ENCODE results near the gene CSF2.

The CSF2 gene

DNA sequence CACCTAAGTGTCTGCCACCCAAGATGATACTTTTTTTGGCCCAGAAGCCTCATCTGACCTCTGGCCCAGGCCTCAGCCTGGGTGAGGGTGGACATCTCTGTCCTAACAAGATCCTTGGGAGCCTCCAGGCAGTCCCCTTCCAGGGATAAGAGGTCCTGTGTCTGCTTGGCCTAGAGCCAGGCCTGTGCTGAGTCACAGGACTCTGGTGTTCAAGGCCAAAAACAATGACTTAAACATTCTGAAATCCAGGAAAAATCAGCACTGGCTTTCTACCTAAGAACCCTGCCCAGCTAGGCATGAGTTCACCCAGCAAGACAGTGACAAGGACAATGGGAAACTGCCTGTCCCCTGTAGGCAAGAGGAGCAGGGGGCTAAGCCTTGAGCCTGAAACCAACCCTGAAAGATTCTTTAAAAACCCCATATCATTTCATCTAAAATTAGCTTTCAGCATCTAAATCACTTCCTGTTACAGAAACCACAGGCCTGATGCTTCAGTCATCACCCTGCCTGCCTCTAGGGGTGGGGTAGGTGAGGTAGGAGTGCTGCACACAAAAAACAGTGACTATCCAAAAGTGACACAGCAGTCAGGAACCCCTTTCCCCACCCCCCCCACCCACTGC, 29.9 kb downstream of the CSF2 start:
- no peak for TF ChIP-seq EZH2phosphoT487 (IDR thresholded peaks at IDR 0.05; ENCODE audit: borderline replicate concordance, low read length)
- TF ChIP-seq, protein P1, sequence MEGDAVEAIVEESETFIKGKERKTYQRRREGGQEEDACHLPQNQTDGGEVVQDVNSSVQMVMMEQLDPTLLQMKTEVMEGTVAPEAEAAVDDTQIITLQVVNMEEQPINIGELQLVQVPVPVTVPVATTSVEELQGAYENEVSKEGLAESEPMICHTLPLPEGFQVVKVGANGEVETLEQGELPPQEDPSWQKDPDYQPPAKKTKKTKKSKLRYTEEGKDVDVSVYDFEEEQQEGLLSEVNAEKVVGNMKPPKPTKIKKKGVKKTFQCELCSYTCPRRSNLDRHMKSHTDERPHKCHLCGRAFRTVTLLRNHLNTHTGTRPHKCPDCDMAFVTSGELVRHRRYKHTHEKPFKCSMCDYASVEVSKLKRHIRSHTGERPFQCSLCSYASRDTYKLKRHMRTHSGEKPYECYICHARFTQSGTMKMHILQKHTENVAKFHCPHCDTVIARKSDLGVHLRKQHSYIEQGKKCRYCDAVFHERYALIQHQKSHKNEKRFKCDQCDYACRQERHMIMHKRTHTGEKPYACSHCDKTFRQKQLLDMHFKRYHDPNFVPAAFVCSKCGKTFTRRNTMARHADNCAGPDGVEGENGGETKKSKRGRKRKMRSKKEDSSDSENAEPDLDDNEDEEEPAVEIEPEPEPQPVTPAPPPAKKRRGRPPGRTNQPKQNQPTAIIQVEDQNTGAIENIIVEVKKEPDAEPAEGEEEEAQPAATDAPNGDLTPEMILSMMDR (IDR thresholded peaks at IDR 0.05; ENCODE audit: low read depth, low read length, poor library complexity, severe bottlenecking) = peak; percentile 30
- Histone ChIP-seq H4K20me1 (ENCODE audit: control insufficient read depth, insufficient read depth, low read depth, low read length) (no peaks in the 10 kb centered on the region), H3K9me2 (replicated peaks; ENCODE audit: control insufficient read depth, low read length) (no peaks in the 10 kb centered on the region), H3K27me3 (ENCODE audit: control insufficient read depth, low read length) (peaks cover 11% of the 10 kb centered on the region; the same call in 1 of the 2 replicates), H3K9me3 (ENCODE audit: control insufficient read depth, insufficient read depth, low read length) (no peaks in the 10 kb centered on the region), H3K27ac (ENCODE audit: low read depth, low read length) (no peak overlapping the region), H3F3A (ENCODE audit: control insufficient read depth, insufficient read depth) (no peaks in the 10 kb centered on the region), H3K36me3 (ENCODE audit: control insufficient read depth, low read length) (no peaks in the 10 kb centered on the region), H3K4me2 (ENCODE audit: low read length) (peak overlapping the region; percentile 66), H3K4me3 (ENCODE audit: low read length) (peak overlapping the region; percentile 47), H3K4me1 (ENCODE audit: control insufficient read depth, low read length) (peaks cover 38% of the 10 kb centered on the region), H3K79me2 (ENCODE audit: control insufficient read depth, low read length) (no peaks in the 10 kb centered on the region)

DNA sequence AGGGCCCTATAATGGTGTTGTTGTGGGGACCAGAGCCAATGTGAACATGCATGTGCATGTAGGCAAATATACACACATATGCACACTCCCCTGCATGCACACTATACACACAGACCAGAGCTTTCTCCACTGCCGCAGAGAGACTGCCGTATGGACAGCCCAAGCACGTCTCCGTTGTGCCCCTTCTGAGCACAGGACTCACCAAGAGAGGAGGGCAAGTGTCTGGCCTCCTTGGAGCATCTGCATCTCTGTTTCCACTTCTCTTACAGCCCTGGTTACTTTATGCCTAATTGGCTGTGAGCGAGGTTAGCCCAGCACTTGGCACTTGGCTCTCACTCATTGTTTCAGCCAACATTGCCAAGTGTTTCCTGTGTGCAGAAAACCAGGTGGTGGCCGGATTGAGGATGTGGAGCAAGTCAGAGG, 30.4 kb downstream of the CSF2 start:
- Histone ChIP-seq H3K4me3 (ENCODE audit: low read length) (no peak overlapping the region), H3K9me2 (replicated peaks; ENCODE audit: control insufficient read depth, low read length) (no peaks in the 10 kb centered on the region), H3K4me2 (ENCODE audit: low read length) (peak overlapping the region; percentile 66), H4K20me1 (ENCODE audit: control insufficient read depth, insufficient read depth, low read depth, low read length) (no peaks in the 10 kb centered on the region), H3K27ac (ENCODE audit: low read depth, low read length) (no peak overlapping the region), H3K36me3 (ENCODE audit: control insufficient read depth, low read length) (no peaks in the 10 kb centered on the region), H3K4me1 (ENCODE audit: control insufficient read depth, low read length) (peaks cover 38% of the 10 kb centered on the region), H3F3A (ENCODE audit: control insufficient read depth, insufficient read depth) (no peaks in the 10 kb centered on the region), H3K27me3 (ENCODE audit: control insufficient read depth, low read length) (peaks cover 11% of the 10 kb centered on the region; the same call in 1 of the 2 replicates), H3K9me3 (ENCODE audit: control insufficient read depth, insufficient read depth, low read length) (no peaks in the 10 kb centered on the region), H3K79me2 (ENCODE audit: control insufficient read depth, low read length) (no peaks in the 10 kb centered on the region)
- TF ChIP-seq, protein P1 (IDR thresholded peaks at IDR 0.05; ENCODE audit: low read depth, low read length, poor library complexity, severe bottlenecking) = no peak
- no peak for TF ChIP-seq EZH2phosphoT487 (IDR thresholded peaks at IDR 0.05; ENCODE audit: borderline replicate concordance, low read length)

DNA sequence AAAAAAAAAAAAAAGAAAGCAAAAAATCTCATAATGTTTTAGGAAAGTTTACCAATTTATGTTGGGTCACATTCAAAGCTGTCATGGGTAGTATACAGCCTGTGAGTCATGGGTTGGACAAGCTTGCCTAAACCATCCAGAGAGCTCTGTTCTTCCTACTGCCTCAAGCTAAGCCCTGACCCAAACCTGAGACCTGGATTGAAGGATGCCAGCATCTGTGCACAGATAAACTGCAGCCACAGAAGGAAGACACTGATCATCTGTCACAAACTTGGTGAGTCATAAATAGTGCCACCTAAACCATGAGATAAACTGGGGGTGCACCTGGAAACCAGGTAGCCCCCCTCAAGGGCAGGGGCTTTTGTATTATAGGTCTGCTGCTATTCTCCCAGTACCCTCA, 31.0 kb downstream of the CSF2 start:
- Histone ChIP-seq H3K4me3 (ENCODE audit: low read length) (no peak overlapping the region), H3K9me2 (replicated peaks; ENCODE audit: control insufficient read depth, low read length) (no peaks in the 10 kb centered on the region), H3K27me3 (ENCODE audit: control insufficient read depth, low read length) (peaks cover 8% of the 10 kb centered on the region; the same call in 1 of the 2 replicates), H3K36me3 (ENCODE audit: control insufficient read depth, low read length) (no peaks in the 10 kb centered on the region), H3K27ac (ENCODE audit: low read depth, low read length) (no peak overlapping the region), H4K20me1 (ENCODE audit: control insufficient read depth, insufficient read depth, low read depth, low read length) (no peaks in the 10 kb centered on the region), H3K9me3 (ENCODE audit: control insufficient read depth, insufficient read depth, low read length) (no peaks in the 10 kb centered on the region), H3K4me1 (ENCODE audit: control insufficient read depth, low read length) (peaks cover 33% of the 10 kb centered on the region), H3F3A (ENCODE audit: control insufficient read depth, insufficient read depth) (no peaks in the 10 kb centered on the region), H3K79me2 (ENCODE audit: control insufficient read depth, low read length) (no peaks in the 10 kb centered on the region), H3K4me2 (ENCODE audit: low read length) (no peak overlapping the region)
- TF ChIP-seq EZH2phosphoT487 (IDR thresholded peaks at IDR 0.05; ENCODE audit: borderline replicate concordance, low read length) = no peak
- TF ChIP-seq, protein P1 (IDR thresholded peaks at IDR 0.05; ENCODE audit: low read depth, low read length, poor library complexity, severe bottlenecking) = no peak

Measured in DOHH2 (cell line).